Esophagus (tissue), 2 donors: ENCODE results near the gene PABPC3. TPM values are rescaled to one million over a fixed set of nuclear protein-coding genes. Genes with fewer than 3 reads are reported as not detected.

Experiments used
- polyA plus RNA-seq, 2 donors: library from polyadenylated mRNA; stranded (reverse); fragments of 200-250 nt; gene quantifications; one replicate each; pipeline ENCODE4 v1.2.3, GENCODE V29; 2013
- donor health status: healthy with polysubstance abuse.
- donor health status: Bipolar disorder and iron deficiency.

PABPC3 gene
- polyA plus RNA-seq, 2 donors, result 0.16 to 0.20 TPM

Other genes with a start within 250 kb of the PABPC3 start
- not detected for gene AMER2, start 76.2 kb downstream of the PABPC3 start, polyA plus RNA-seq
- gene MTMR6, start 191.4 kb downstream of the PABPC3 start, polyA plus RNA-seq, result 1 to 10 TPM; 2.4 to 4.5 TPM
- gene NUP58, start 205.5 kb downstream of the PABPC3 start, polyA plus RNA-seq, result 1 to 10 TPM; 8.9 TPM